ENCODE data around the gene GMEB1.

DNA sequence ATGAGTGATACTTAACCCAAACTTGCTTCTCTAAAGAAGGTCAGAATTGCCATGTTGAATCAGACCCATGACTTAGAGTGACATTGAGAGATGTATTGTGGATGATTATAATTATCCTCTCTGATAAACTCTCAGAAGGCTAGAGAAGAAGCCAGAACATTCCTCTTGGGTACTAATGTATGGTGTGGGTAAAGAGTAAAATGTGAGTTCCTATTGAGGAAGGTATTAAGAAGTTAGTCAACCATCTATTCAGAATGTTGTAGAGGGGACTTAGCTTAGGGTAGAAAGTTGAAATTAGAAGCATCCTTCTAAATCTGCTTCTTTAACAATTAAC, 7.3 kb downstream of the GMEB1 start:
- TF ChIP-seq CEBPB (IDR thresholded peaks at IDR 0.05): no peak
- no peak for TF ChIP-seq CHD2 (IDR thresholded peaks at IDR 0.05; ENCODE audit: low read length, partially characterized antibody)
- TF ChIP-seq, protein P1, sequence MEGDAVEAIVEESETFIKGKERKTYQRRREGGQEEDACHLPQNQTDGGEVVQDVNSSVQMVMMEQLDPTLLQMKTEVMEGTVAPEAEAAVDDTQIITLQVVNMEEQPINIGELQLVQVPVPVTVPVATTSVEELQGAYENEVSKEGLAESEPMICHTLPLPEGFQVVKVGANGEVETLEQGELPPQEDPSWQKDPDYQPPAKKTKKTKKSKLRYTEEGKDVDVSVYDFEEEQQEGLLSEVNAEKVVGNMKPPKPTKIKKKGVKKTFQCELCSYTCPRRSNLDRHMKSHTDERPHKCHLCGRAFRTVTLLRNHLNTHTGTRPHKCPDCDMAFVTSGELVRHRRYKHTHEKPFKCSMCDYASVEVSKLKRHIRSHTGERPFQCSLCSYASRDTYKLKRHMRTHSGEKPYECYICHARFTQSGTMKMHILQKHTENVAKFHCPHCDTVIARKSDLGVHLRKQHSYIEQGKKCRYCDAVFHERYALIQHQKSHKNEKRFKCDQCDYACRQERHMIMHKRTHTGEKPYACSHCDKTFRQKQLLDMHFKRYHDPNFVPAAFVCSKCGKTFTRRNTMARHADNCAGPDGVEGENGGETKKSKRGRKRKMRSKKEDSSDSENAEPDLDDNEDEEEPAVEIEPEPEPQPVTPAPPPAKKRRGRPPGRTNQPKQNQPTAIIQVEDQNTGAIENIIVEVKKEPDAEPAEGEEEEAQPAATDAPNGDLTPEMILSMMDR (IDR thresholded peaks at IDR 0.05): no peak
- TF ChIP-seq, protein P2, sequence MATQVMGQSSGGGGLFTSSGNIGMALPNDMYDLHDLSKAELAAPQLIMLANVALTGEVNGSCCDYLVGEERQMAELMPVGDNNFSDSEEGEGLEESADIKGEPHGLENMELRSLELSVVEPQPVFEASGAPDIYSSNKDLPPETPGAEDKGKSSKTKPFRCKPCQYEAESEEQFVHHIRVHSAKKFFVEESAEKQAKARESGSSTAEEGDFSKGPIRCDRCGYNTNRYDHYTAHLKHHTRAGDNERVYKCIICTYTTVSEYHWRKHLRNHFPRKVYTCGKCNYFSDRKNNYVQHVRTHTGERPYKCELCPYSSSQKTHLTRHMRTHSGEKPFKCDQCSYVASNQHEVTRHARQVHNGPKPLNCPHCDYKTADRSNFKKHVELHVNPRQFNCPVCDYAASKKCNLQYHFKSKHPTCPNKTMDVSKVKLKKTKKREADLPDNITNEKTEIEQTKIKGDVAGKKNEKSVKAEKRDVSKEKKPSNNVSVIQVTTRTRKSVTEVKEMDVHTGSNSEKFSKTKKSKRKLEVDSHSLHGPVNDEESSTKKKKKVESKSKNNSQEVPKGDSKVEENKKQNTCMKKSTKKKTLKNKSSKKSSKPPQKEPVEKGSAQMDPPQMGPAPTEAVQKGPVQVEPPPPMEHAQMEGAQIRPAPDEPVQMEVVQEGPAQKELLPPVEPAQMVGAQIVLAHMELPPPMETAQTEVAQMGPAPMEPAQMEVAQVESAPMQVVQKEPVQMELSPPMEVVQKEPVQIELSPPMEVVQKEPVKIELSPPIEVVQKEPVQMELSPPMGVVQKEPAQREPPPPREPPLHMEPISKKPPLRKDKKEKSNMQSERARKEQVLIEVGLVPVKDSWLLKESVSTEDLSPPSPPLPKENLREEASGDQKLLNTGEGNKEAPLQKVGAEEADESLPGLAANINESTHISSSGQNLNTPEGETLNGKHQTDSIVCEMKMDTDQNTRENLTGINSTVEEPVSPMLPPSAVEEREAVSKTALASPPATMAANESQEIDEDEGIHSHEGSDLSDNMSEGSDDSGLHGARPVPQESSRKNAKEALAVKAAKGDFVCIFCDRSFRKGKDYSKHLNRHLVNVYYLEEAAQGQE (IDR thresholded peaks at IDR 0.05): no peak
- TF ChIP-seq JUNB (IDR thresholded peaks at IDR 0.05): no peak
- TF ChIP-seq POLR2A (IDR thresholded peaks at IDR 0.05; ENCODE audit: low read length): no peak
- TF ChIP-seq EP300 (IDR thresholded peaks at IDR 0.05): no peak
- no peak for TF ChIP-seq ZFP36 (IDR thresholded peaks at IDR 0.05; ENCODE audit: borderline replicate concordance, partially characterized antibody)
- no peak for TF ChIP-seq ZSCAN20 (CRISPR knock-in tag; IDR thresholded peaks at IDR 0.05)

Measured in A549 (cell line).